ENCODE data around the gene DHRS11.

Gene DHRS11

DNA sequence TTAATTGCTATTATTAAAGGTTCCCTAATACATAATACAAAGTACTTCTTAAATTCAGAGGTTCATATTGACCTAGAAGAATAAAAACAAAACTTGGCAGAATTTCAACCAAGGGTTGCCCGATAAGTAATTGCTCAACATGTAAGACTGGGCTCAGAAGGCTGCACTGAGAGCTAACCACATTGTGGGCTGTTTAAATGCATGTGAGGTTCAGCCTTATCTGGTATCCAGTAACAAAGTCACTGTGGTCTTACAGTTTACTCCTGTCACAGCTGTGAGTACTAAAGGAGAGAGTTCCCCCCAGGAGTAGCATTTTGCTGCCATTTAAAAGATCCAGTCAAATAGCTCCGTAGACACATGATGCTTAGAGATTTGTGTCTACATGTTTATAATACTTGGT, 1.6 kb upstream of the DHRS11 start:
- TF ChIP-seq GABPA (IDR thresholded peaks at IDR 0.05; ENCODE audit: low read depth) (no peak), POLR2AphosphoS5 (IDR thresholded peaks at IDR 0.05; ENCODE audit: low read depth) (peak; percentile 78), CTCF (IDR thresholded peaks at IDR 0.05; ENCODE audit: insufficient read depth, low read length) (no peak), SPI1 (IDR thresholded peaks at IDR 0.05; ENCODE audit: borderline replicate concordance, low read depth) (no peak; the same call in 1 of the 2 replicates)
- TF ChIP-seq, protein P1, sequence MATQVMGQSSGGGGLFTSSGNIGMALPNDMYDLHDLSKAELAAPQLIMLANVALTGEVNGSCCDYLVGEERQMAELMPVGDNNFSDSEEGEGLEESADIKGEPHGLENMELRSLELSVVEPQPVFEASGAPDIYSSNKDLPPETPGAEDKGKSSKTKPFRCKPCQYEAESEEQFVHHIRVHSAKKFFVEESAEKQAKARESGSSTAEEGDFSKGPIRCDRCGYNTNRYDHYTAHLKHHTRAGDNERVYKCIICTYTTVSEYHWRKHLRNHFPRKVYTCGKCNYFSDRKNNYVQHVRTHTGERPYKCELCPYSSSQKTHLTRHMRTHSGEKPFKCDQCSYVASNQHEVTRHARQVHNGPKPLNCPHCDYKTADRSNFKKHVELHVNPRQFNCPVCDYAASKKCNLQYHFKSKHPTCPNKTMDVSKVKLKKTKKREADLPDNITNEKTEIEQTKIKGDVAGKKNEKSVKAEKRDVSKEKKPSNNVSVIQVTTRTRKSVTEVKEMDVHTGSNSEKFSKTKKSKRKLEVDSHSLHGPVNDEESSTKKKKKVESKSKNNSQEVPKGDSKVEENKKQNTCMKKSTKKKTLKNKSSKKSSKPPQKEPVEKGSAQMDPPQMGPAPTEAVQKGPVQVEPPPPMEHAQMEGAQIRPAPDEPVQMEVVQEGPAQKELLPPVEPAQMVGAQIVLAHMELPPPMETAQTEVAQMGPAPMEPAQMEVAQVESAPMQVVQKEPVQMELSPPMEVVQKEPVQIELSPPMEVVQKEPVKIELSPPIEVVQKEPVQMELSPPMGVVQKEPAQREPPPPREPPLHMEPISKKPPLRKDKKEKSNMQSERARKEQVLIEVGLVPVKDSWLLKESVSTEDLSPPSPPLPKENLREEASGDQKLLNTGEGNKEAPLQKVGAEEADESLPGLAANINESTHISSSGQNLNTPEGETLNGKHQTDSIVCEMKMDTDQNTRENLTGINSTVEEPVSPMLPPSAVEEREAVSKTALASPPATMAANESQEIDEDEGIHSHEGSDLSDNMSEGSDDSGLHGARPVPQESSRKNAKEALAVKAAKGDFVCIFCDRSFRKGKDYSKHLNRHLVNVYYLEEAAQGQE (IDR thresholded peaks at IDR 0.05; ENCODE audit: insufficient replicate concordance, low read depth), result no peak
- no peak overlapping the region for H3K4me3 ChIP-seq (replicated peaks; ENCODE audit: insufficient read depth, low read length)
- no peaks in the 10 kb centered on the region for H3K27me3 ChIP-seq (ENCODE audit: insufficient read depth, poor library complexity, severe bottlenecking)
- H3K27ac ChIP-seq (replicated peaks), result peak overlapping the region; percentile 37
- DNase-seq (ENCODE audit: low read depth in 1 of 2, low spot score in 1 of 2), result peak; percentile 85 to 91

GRCh38 chr17:36592316-36592715, 637 bp downstream of the DHRS11 start:
- Histone ChIP-seq H3K27me3 (ENCODE audit: insufficient read depth, poor library complexity, severe bottlenecking) (no peaks in the 10 kb centered on the region), H3K27ac (replicated peaks) (peak overlapping the region; percentile 50), H3K4me3 (replicated peaks; ENCODE audit: insufficient read depth, low read length) (peak overlapping the region; percentile 69)
- DNase-seq (ENCODE audit: low read depth in 1 of 2, low spot score in 1 of 2), result no peak
- no peak for TF ChIP-seq POLR2AphosphoS5 (IDR thresholded peaks at IDR 0.05; ENCODE audit: low read depth)
- TF ChIP-seq CTCF (IDR thresholded peaks at IDR 0.05; ENCODE audit: insufficient read depth, low read length), result no peak
- TF ChIP-seq, protein P1 (IDR thresholded peaks at IDR 0.05; ENCODE audit: insufficient replicate concordance, low read depth), result no peak
- TF ChIP-seq SPI1 (IDR thresholded peaks at IDR 0.05; ENCODE audit: borderline replicate concordance, low read depth), result no peak
- TF ChIP-seq GABPA (IDR thresholded peaks at IDR 0.05; ENCODE audit: low read depth), result no peak

- TF ChIP-seq GABPA (IDR thresholded peaks at IDR 0.05; ENCODE audit: low read depth), result no peak
- TF ChIP-seq, protein P1 (IDR thresholded peaks at IDR 0.05; ENCODE audit: insufficient replicate concordance, low read depth), result no peak
- TF ChIP-seq CTCF (IDR thresholded peaks at IDR 0.05; ENCODE audit: insufficient read depth, low read length), result no peak
- no peak for TF ChIP-seq SPI1 (IDR thresholded peaks at IDR 0.05; ENCODE audit: borderline replicate concordance, low read depth)
- TF ChIP-seq POLR2AphosphoS5 (IDR thresholded peaks at IDR 0.05; ENCODE audit: low read depth), result no peak
- H3K27ac ChIP-seq (replicated peaks), result no peak overlapping the region
- no peak for DNase-seq (ENCODE audit: low read depth in 1 of 2, low spot score in 1 of 2)
- H3K27me3 ChIP-seq (ENCODE audit: insufficient read depth, poor library complexity, severe bottlenecking), result no peaks in the 10 kb centered on the region
- H3K4me3 ChIP-seq (replicated peaks; ENCODE audit: insufficient read depth, low read length), result peak overlapping the region; percentile 69
Measured at GRCh38 chr17:36592716-36593321, 1.1 kb downstream of the DHRS11 start.
